Gastroesophageal sphincter (tissue), 3 donors: ENCODE measurements around the gene CNEP1R1.

Source experiments
- POLR2A ChIP-seq, 2 donors: fragments of 450-650 bp; IDR thresholded peaks; one replicate each; pipeline ENCODE4 v1.6.1; 2017; ENCODE audit warnings: antibody characterized with exemption in 2 of 2, mild to moderate bottlenecking in 2 of 2, moderate library complexity in 1 of 2
- TF ChIP-seq, protein P1 (sequence below), 4 experiments: fragments of 200-600 bp in 2 of 4; fragments of 450-650 bp in 2 of 4; sonication (generic) in 1 of 4; IDR thresholded peaks; one replicate each; pipeline ENCODE4 v1.5.1; 2017 to 2019; ENCODE audit warnings: antibody characterized with exemption in 4 of 4, mild to moderate bottlenecking in 2 of 4, moderate library complexity in 2 of 4

DNA sequence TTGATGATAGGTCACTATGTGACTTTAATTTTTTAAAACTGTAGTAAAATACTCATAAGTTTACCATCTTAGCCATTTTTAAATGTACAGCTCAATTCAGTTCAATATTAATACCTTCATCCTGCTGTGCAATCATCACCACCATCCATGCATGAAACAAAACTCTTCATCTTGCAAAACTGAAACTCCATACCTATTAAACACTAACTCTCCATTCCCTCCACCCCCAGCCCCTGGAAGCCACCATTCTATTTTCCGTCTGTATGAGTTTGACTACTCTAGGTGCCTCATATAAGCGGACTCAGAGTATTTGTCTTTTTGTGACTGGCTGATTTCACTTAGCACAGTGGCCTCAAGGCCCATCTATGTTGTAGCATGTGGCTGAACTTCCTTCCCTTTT is 9.4 kb upstream of the CNEP1R1 start:
- TF ChIP-seq, protein P1, sequence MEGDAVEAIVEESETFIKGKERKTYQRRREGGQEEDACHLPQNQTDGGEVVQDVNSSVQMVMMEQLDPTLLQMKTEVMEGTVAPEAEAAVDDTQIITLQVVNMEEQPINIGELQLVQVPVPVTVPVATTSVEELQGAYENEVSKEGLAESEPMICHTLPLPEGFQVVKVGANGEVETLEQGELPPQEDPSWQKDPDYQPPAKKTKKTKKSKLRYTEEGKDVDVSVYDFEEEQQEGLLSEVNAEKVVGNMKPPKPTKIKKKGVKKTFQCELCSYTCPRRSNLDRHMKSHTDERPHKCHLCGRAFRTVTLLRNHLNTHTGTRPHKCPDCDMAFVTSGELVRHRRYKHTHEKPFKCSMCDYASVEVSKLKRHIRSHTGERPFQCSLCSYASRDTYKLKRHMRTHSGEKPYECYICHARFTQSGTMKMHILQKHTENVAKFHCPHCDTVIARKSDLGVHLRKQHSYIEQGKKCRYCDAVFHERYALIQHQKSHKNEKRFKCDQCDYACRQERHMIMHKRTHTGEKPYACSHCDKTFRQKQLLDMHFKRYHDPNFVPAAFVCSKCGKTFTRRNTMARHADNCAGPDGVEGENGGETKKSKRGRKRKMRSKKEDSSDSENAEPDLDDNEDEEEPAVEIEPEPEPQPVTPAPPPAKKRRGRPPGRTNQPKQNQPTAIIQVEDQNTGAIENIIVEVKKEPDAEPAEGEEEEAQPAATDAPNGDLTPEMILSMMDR (IDR thresholded peaks at IDR 0.05), result no peak
- TF ChIP-seq POLR2A (IDR thresholded peaks at IDR 0.05), result no peak
